Neutrophil (primary cell): ENCODE results near the gene ABCA7.

Experiments used
- H3K27ac ChIP-seq: fragments of 200-600 bp; sonication (generic); 2 replicates; pipeline ENCODE4 v1.5.1; 2016; ENCODE audit warnings: mild to moderate bottlenecking, moderate library complexity
- H3K27me3 ChIP-seq: fragments of 200-600 bp; sonication (generic); 2 replicates; pipeline ENCODE4 v1.6.0; 2016; ENCODE audit warnings: mild to moderate bottlenecking
- H3K36me3 ChIP-seq: fragments of 200-600 bp; sonication (generic); 2 replicates; pipeline ENCODE4 v1.5.1; 2017
- H3K4me1 ChIP-seq, 2 experiments: fragments of 200-600 bp in 1 of 2; sonication (generic) in 1 of 2; 1 replicate in 1 of 2; 2 replicates in 1 of 2; pipeline versions ENCODE4 v1.5.1 to v1.6.1; 2013 to 2016; ENCODE audit warnings: low read depth in 1 of 2, low read length in 1 of 2, mild to moderate bottlenecking in 1 of 2, moderate library complexity in 1 of 2; ENCODE audit not compliant: control insufficient read depth in 1 of 2, insufficient read depth in 1 of 2
- H3K4me3 ChIP-seq, 2 experiments: fragments of 200-600 bp in 1 of 2; sonication (generic) in 1 of 2; 1 replicate in 1 of 2; 2 replicates in 1 of 2; pipeline ENCODE4 v1.5.1; 2013 to 2016; ENCODE audit warnings: low read depth in 1 of 2, low read length in 1 of 2, mild to moderate bottlenecking in 1 of 2, moderate library complexity in 1 of 2
- H3K9me3 ChIP-seq: fragments of 200-600 bp; sonication (generic); 2 replicates; pipeline ENCODE4 v1.5.1; 2016
- CTCF ChIP-seq: fragments of 200-600 bp; sonication (generic); IDR thresholded peaks from 2 replicates; pipeline ENCODE4 v1.5.1; 2016; ENCODE audit warnings: antibody characterized with exemption

ABCA7 gene

GRCh38 chr19:1088416-1089010, 48.6 kb downstream of the ABCA7 start:
- H3K4me3 ChIP-seq = peak overlapping the region; percentile 43 to 51
- H3K27me3 ChIP-seq = no peaks in the 10 kb centered on the region
- H3K4me1 ChIP-seq = peaks cover 37 to 46% of the 10 kb centered on the region in 2 experiments
- H3K9me3 ChIP-seq = no peaks in the 10 kb centered on the region
- peaks cover 76% of the 10 kb centered on the region for H3K36me3 ChIP-seq
- H3K27ac ChIP-seq = peak overlapping the region; percentile 93
- no peak for TF ChIP-seq CTCF

- Histone ChIP-seq H3K9me3 (no peaks in the 10 kb centered on the region), H3K36me3 (peaks cover 69% of the 10 kb centered on the region), H3K4me1 (peaks cover 44 to 54% of the 10 kb centered on the region in 2 experiments), H3K4me3 (peak overlapping the region; percentile 43 to 51), H3K27ac (peak overlapping the region; percentile 93), H3K27me3 (no peaks in the 10 kb centered on the region)
- no peak for TF ChIP-seq CTCF
Measured at GRCh38 chr19:1089126-1089771, 49.3 kb downstream of the ABCA7 start.

- Histone ChIP-seq H3K27me3 (no peaks in the 10 kb centered on the region), H3K27ac (peak overlapping the region; percentile 93), H3K4me1 (peaks cover 50 to 60% of the 10 kb centered on the region in 2 experiments), H3K4me3 (no peak overlapping the region), H3K36me3 (peaks cover 62% of the 10 kb centered on the region), H3K9me3 (no peaks in the 10 kb centered on the region)
- TF ChIP-seq CTCF = no peak
Measured at GRCh38 chr19:1089891-1090290, 50.0 kb downstream of the ABCA7 start.

GRCh38 chr19:1090731-1091543, 51.0 kb downstream of the ABCA7 start:
- no peaks in the 10 kb centered on the region for H3K27me3 ChIP-seq
- no peak overlapping the region for H3K4me3 ChIP-seq
- no peak for TF ChIP-seq CTCF
- peaks cover 52% of the 10 kb centered on the region for H3K36me3 ChIP-seq
- H3K9me3 ChIP-seq = no peaks in the 10 kb centered on the region
- H3K4me1 ChIP-seq = peaks cover 56 to 67% of the 10 kb centered on the region in 2 experiments
- H3K27ac ChIP-seq = peak overlapping the region; percentile 13

- TF ChIP-seq CTCF = no peak
- H3K9me3 ChIP-seq = no peaks in the 10 kb centered on the region
- no peak overlapping the region for H3K4me3 ChIP-seq
- H3K27me3 ChIP-seq = no peaks in the 10 kb centered on the region
- H3K27ac ChIP-seq = peak overlapping the region; percentile 13
- peaks cover 45% of the 10 kb centered on the region for H3K36me3 ChIP-seq
- peaks cover 51 to 61% of the 10 kb centered on the region in 2 experiments for H3K4me1 ChIP-seq
Measured at GRCh38 chr19:1091544-1092175, 51.8 kb downstream of the ABCA7 start.
